ENCODE measurements around the gene CASQ1.

CASQ1 gene

GRCh38 chr1:160206421-160207117, 16.2 kb downstream of the CASQ1 start:
- no peak for ATAC-seq
- peaks cover 3% of the 10 kb centered on the region for H3K9me3 Mint-ChIP-seq
- H3K36me3 Mint-ChIP-seq: peaks cover 38% of the 10 kb centered on the region

GRCh38 chr1:160207118-160207650, 16.8 kb downstream of the CASQ1 start:
- peak overlapping the region; percentile 78 for H3K27ac Mint-ChIP-seq
- peaks cover 3% of the 10 kb centered on the region for H3K9me3 Mint-ChIP-seq
- peaks cover 69% of the 10 kb centered on the region for H3K4me1 Mint-ChIP-seq
- ATAC-seq: no peak
- no peaks in the 10 kb centered on the region for H3K27me3 Mint-ChIP-seq
- H3K4me3 Mint-ChIP-seq: peak overlapping the region; percentile 86
- H3K36me3 Mint-ChIP-seq: peaks cover 44% of the 10 kb centered on the region

More at GRCh38 chr1:160206421-160207117, 16.2 kb downstream of the CASQ1 start:
- Mint-ChIP-seq H3K27me3 (no peaks in the 10 kb centered on the region), H3K4me3 (peak overlapping the region; percentile 86), H3K4me1 (peaks cover 67% of the 10 kb centered on the region), H3K27ac (peak overlapping the region; percentile 78)

GRCh38 chr1:160207771-160208556, 17.6 kb downstream of the CASQ1 start:
- ATAC-seq: no peak
- Mint-ChIP-seq H3K9me3 (no peaks in the 10 kb centered on the region), H3K4me1 (peaks cover 64% of the 10 kb centered on the region), H3K27me3 (no peaks in the 10 kb centered on the region), H3K36me3 (peaks cover 52% of the 10 kb centered on the region), H3K27ac (peak overlapping the region; percentile 78), H3K4me3 (no peak overlapping the region)

GRCh38 chr1:160208557-160209320, 18.4 kb downstream of the CASQ1 start:
- ATAC-seq: no peak
- H3K27me3 Mint-ChIP-seq: no peaks in the 10 kb centered on the region
- H3K4me1 Mint-ChIP-seq: peaks cover 64% of the 10 kb centered on the region
- no peaks in the 10 kb centered on the region for H3K9me3 Mint-ChIP-seq
- H3K4me3 Mint-ChIP-seq: no peak overlapping the region
- H3K36me3 Mint-ChIP-seq: peaks cover 57% of the 10 kb centered on the region
- peak overlapping the region; percentile 78 for H3K27ac Mint-ChIP-seq

GRCh38 chr1:160209321-160210046, 19.1 kb downstream of the CASQ1 start:
- H3K9me3 Mint-ChIP-seq: no peaks in the 10 kb centered on the region
- peaks cover 56% of the 10 kb centered on the region for H3K4me1 Mint-ChIP-seq
- ATAC-seq: no peak
- H3K4me3 Mint-ChIP-seq: no peak overlapping the region
- peaks cover 63% of the 10 kb centered on the region for H3K36me3 Mint-ChIP-seq
- no peaks in the 10 kb centered on the region for H3K27me3 Mint-ChIP-seq
- H3K27ac Mint-ChIP-seq: peak overlapping the region; percentile 78

GRCh38 chr1:160210561-160210960, 20.2 kb downstream of the CASQ1 start:
- H3K27me3 Mint-ChIP-seq: no peaks in the 10 kb centered on the region
- no peak overlapping the region for H3K4me3 Mint-ChIP-seq
- ATAC-seq: no peak
- peaks cover 68% of the 10 kb centered on the region for H3K36me3 Mint-ChIP-seq
- H3K27ac Mint-ChIP-seq: peak overlapping the region; percentile 78
- H3K4me1 Mint-ChIP-seq: peaks cover 52% of the 10 kb centered on the region
- no peaks in the 10 kb centered on the region for H3K9me3 Mint-ChIP-seq

GRCh38 chr1:160211046-160211790, 20.8 kb downstream of the CASQ1 start:
- Mint-ChIP-seq H3K4me1 (peaks cover 49% of the 10 kb centered on the region), H3K36me3 (peaks cover 74% of the 10 kb centered on the region), H3K27me3 (no peaks in the 10 kb centered on the region), H3K4me3 (no peak overlapping the region), H3K9me3 (no peaks in the 10 kb centered on the region), H3K27ac (peak overlapping the region; percentile 9)
- ATAC-seq: no peak

GRCh38 chr1:160214481-160215140, 24.2 kb downstream of the CASQ1 start:
- Mint-ChIP-seq H3K9me3 (no peaks in the 10 kb centered on the region), H3K27ac (peak overlapping the region; percentile 48), H3K4me1 (peaks cover 16% of the 10 kb centered on the region), H3K4me3 (no peak overlapping the region), H3K27me3 (no peaks in the 10 kb centered on the region), H3K36me3 (peaks cover 66% of the 10 kb centered on the region)
- ATAC-seq: no peak

GRCh38 chr1:160216301-160216700, 25.9 kb downstream of the CASQ1 start:
- Mint-ChIP-seq H3K4me1 (peaks cover 6% of the 10 kb centered on the region), H3K27ac (peak overlapping the region; percentile 52), H3K9me3 (no peaks in the 10 kb centered on the region), H3K36me3 (peaks cover 70% of the 10 kb centered on the region), H3K4me3 (no peak overlapping the region), H3K27me3 (no peaks in the 10 kb centered on the region)
- no peak for ATAC-seq

GRCh38 chr1:160217481-160218051, 27.2 kb downstream of the CASQ1 start:
- Mint-ChIP-seq H3K27me3 (no peaks in the 10 kb centered on the region), H3K4me1 (no peaks in the 10 kb centered on the region), H3K4me3 (no peak overlapping the region), H3K9me3 (no peaks in the 10 kb centered on the region), H3K36me3 (peaks cover 63% of the 10 kb centered on the region), H3K27ac (peak overlapping the region; percentile 58)
- ATAC-seq: no peak

GRCh38 chr1:160219062-160219929, 28.9 kb downstream of the CASQ1 start:
- H3K9me3 Mint-ChIP-seq: no peaks in the 10 kb centered on the region
- no peaks in the 10 kb centered on the region for H3K4me1 Mint-ChIP-seq
- H3K36me3 Mint-ChIP-seq: peaks cover 64% of the 10 kb centered on the region
- peak overlapping the region; percentile 55 for H3K27ac Mint-ChIP-seq
- no peak overlapping the region for H3K4me3 Mint-ChIP-seq
- H3K27me3 Mint-ChIP-seq: no peaks in the 10 kb centered on the region
- no peak for ATAC-seq

- no peaks in the 10 kb centered on the region for H3K9me3 Mint-ChIP-seq
- H3K27ac Mint-ChIP-seq: peak overlapping the region; percentile 55
- no peak overlapping the region for H3K4me3 Mint-ChIP-seq
- no peaks in the 10 kb centered on the region for H3K27me3 Mint-ChIP-seq
- ATAC-seq: no peak
- no peaks in the 10 kb centered on the region for H3K4me1 Mint-ChIP-seq
- peaks cover 68% of the 10 kb centered on the region for H3K36me3 Mint-ChIP-seq
Observed at GRCh38 chr1:160220301-160220700, 29.9 kb downstream of the CASQ1 start.

- no peaks in the 10 kb centered on the region for H3K27me3 Mint-ChIP-seq
- H3K36me3 Mint-ChIP-seq: peaks cover 60% of the 10 kb centered on the region
- no peaks in the 10 kb centered on the region for H3K4me1 Mint-ChIP-seq
- no peak for ATAC-seq
- H3K9me3 Mint-ChIP-seq: no peaks in the 10 kb centered on the region
- H3K27ac Mint-ChIP-seq: peak overlapping the region; percentile 19
- no peak overlapping the region for H3K4me3 Mint-ChIP-seq
Observed at GRCh38 chr1:160221089-160221488, 30.7 kb downstream of the CASQ1 start.
